Neural cell (in vitro differentiated cells): ENCODE results near the gene GTF2IRD1. TPM values are rescaled to one million over a fixed set of nuclear protein-coding genes. Genes with fewer than 3 reads are reported as not detected.

Experiments
- H2AFZ ChIP-seq: fragments of 200-600, 300-800 bp; sonication (generic), shearing (Covaris generic); 2 replicates; pipeline ENCODE4 v1.6.0; 2014; ENCODE audit warnings: low read depth, mild to moderate bottlenecking, antibody characterized with exemption, low read length, moderate library complexity
- H3F3A ChIP-seq: fragments of 200-600 bp; shearing (Covaris generic); 2 replicates; pipeline ENCODE4 v1.6.1; 2016; ENCODE audit warnings: mild to moderate bottlenecking, moderate library complexity, mixed read lengths, antibody characterized with exemption, low read length; ENCODE audit not compliant: insufficient read depth, poor library complexity, severe bottlenecking
- H3K27ac ChIP-seq: fragments of 200-600, 300-800 bp; sonication (generic), shearing (Covaris generic); 2 replicates; pipeline ENCODE4 v1.5.1; 2014; ENCODE audit warnings: mild to moderate bottlenecking, low read length, moderate library complexity
- H3K27me3 ChIP-seq: fragments of 300-800, 200-600 bp; sonication (generic), shearing (Covaris generic); 2 replicates; pipeline ENCODE4 v1.6.0; 2014; ENCODE audit warnings: mild to moderate bottlenecking, low read depth, low read length, moderate library complexity; ENCODE audit not compliant: insufficient read depth
- H3K36me3 ChIP-seq: fragments of 300-800, 200-600 bp; sonication (generic), shearing (Covaris generic); 2 replicates; pipeline ENCODE4 v1.5.1; 2014; ENCODE audit warnings: mild to moderate bottlenecking, antibody characterized with exemption, low read length, moderate library complexity; ENCODE audit not compliant: insufficient read depth
- H3K4me2 ChIP-seq: fragments of 300-800, 200-600 bp; sonication (generic), shearing (Covaris generic); 2 replicates; pipeline ENCODE4 v1.6.0; 2014; ENCODE audit warnings: mild to moderate bottlenecking, low read length
- H3K4me3 ChIP-seq: fragments of 300-800, 200-600 bp; sonication (generic), shearing (Covaris generic); 2 replicates; pipeline ENCODE4 v1.5.1; 2014; ENCODE audit warnings: mild to moderate bottlenecking, low read length, moderate library complexity
- H3K79me2 ChIP-seq: fragments of 200-600 bp; shearing (Covaris generic); replicated peaks from 2 replicates; pipeline ENCODE4 v1.6.0; 2014; ENCODE audit warnings: mild to moderate bottlenecking, low read length, moderate library complexity; ENCODE audit not compliant: insufficient read depth
- H3K9ac ChIP-seq: fragments of 300-800, 200-600 bp; sonication (generic), shearing (Covaris generic); 2 replicates; pipeline ENCODE4 v1.6.1; 2016; ENCODE audit warnings: mild to moderate bottlenecking, low read length, mixed read lengths
- H3K9me2 ChIP-seq: fragments of 200-600 bp; shearing (Covaris generic); 2 replicates; pipeline ENCODE4 v1.6.1; 2016; ENCODE audit warnings: mild to moderate bottlenecking, low read length, mixed read lengths; ENCODE audit not compliant: insufficient read depth
- H3K9me3 ChIP-seq: fragments of 200-600, 300-800 bp; sonication (generic), shearing (Covaris generic); 2 replicates; pipeline ENCODE4 v1.6.1; 2016; ENCODE audit warnings: mild to moderate bottlenecking, mixed run types, low read length, moderate library complexity, mixed read lengths
- H4K20me1 ChIP-seq: fragments of 200-600 bp; shearing (Covaris generic); 2 replicates; pipeline ENCODE4 v1.6.1; 2016; ENCODE audit warnings: mild to moderate bottlenecking, mixed run types; ENCODE audit not compliant: insufficient read depth
- EP300 ChIP-seq: fragments of 450-650 bp; conservative IDR thresholded peaks from 2 replicates; pipeline ENCODE4 v1.6.1; 2014; ENCODE audit warnings: antibody characterized with exemption, mild to moderate bottlenecking, moderate library complexity; ENCODE audit not compliant: poor library complexity, severe bottlenecking
- EZH2 ChIP-seq: fragments of 200-600, 300-800 bp; shearing (Covaris generic), sonication (generic); IDR thresholded peaks from 2 replicates; pipeline ENCODE4 v1.6.1; 2014; ENCODE audit warnings: antibody characterized with exemption, low read length, borderline replicate concordance, mild to moderate bottlenecking; ENCODE audit not compliant: insufficient read depth, poor library complexity, severe bottlenecking
- MXI1 ChIP-seq: fragments of 450-650 bp; conservative IDR thresholded peaks from 2 replicates; pipeline ENCODE4 v1.6.1; 2014; ENCODE audit warnings: antibody characterized with exemption, mild to moderate bottlenecking; ENCODE audit not compliant: poor library complexity, severe bottlenecking
- POLR2AphosphoS5 ChIP-seq: IDR thresholded peaks from 2 replicates; pipeline ENCODE4 v1.6.1; 2012
- RAD21 ChIP-seq: fragments of 450-650 bp; conservative IDR thresholded peaks from 2 replicates; pipeline ENCODE4 v1.6.1; 2014; ENCODE audit warnings: antibody characterized with exemption, mild to moderate bottlenecking, moderate library complexity
- SMC3 ChIP-seq: fragments of 450-650 bp; conservative IDR thresholded peaks from 2 replicates; pipeline ENCODE4 v1.6.1; 2014; ENCODE audit warnings: antibody characterized with exemption, mild to moderate bottlenecking, moderate library complexity; ENCODE audit not compliant: poor library complexity
- TAF1 ChIP-seq: IDR thresholded peaks from 2 replicates; pipeline ENCODE4 v1.6.1; 2012; ENCODE audit warnings: low read depth
- polyA plus RNA-seq: library from polyadenylated mRNA; depleted of rRNA; stranded (reverse); fragments of >200 nt; gene quantifications from 2 replicates; pipeline ENCODE4 v1.2.3, GENCODE V29; 2014
- TF ChIP-seq, protein P1 (sequence below): IDR thresholded peaks from 2 replicates; pipeline ENCODE4 v1.6.1; 2012; ENCODE audit warnings: borderline replicate concordance
- TF ChIP-seq, protein P2 (sequence below): fragments of 450-650 bp; IDR thresholded peaks from 2 replicates; pipeline ENCODE4 v1.5.1; 2014; ENCODE audit warnings: antibody characterized with exemption, mild to moderate bottlenecking, moderate library complexity; ENCODE audit not compliant: poor library complexity, severe bottlenecking

GTF2IRD1 gene
- polyA plus RNA-seq, 1 donor from 2014 or later, result 31.9 TPM

DNA sequence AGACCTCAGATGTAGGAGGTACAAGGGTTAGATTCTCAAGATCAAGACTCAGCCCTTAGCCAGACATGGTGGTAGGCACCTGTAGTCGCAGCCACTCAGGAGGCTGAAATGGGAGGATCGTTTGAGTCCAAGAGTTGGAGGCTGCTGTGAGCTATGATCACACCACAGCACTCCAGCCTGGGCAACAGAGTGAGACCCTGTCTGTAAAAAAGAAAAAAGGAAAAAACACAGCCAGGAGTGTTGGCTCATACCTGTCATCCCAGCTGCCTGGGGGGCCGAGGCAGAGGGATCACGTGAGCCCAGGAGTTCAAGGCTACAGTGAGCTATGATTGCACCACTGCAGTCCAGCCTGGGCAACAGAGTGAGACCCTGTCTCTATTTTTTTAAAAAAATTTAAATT lies 69.3 kb downstream of the GTF2IRD1 start:
- no peaks in the 10 kb centered on the region for H4K20me1 ChIP-seq
- H3K9me2 ChIP-seq, result no peaks in the 10 kb centered on the region
- no peak overlapping the region for H3K27ac ChIP-seq
- no peaks in the 10 kb centered on the region for H3K9me3 ChIP-seq
- H3K9ac ChIP-seq, result no peak overlapping the region
- TF ChIP-seq EP300 (no peak), POLR2AphosphoS5 (no peak), RAD21 (no peak), TAF1 (no peak), EZH2 (no peak), SMC3 (no peak), MXI1 (no peak)
- TF ChIP-seq, protein P1, sequence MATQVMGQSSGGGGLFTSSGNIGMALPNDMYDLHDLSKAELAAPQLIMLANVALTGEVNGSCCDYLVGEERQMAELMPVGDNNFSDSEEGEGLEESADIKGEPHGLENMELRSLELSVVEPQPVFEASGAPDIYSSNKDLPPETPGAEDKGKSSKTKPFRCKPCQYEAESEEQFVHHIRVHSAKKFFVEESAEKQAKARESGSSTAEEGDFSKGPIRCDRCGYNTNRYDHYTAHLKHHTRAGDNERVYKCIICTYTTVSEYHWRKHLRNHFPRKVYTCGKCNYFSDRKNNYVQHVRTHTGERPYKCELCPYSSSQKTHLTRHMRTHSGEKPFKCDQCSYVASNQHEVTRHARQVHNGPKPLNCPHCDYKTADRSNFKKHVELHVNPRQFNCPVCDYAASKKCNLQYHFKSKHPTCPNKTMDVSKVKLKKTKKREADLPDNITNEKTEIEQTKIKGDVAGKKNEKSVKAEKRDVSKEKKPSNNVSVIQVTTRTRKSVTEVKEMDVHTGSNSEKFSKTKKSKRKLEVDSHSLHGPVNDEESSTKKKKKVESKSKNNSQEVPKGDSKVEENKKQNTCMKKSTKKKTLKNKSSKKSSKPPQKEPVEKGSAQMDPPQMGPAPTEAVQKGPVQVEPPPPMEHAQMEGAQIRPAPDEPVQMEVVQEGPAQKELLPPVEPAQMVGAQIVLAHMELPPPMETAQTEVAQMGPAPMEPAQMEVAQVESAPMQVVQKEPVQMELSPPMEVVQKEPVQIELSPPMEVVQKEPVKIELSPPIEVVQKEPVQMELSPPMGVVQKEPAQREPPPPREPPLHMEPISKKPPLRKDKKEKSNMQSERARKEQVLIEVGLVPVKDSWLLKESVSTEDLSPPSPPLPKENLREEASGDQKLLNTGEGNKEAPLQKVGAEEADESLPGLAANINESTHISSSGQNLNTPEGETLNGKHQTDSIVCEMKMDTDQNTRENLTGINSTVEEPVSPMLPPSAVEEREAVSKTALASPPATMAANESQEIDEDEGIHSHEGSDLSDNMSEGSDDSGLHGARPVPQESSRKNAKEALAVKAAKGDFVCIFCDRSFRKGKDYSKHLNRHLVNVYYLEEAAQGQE, result no peak
- TF ChIP-seq, protein P2, sequence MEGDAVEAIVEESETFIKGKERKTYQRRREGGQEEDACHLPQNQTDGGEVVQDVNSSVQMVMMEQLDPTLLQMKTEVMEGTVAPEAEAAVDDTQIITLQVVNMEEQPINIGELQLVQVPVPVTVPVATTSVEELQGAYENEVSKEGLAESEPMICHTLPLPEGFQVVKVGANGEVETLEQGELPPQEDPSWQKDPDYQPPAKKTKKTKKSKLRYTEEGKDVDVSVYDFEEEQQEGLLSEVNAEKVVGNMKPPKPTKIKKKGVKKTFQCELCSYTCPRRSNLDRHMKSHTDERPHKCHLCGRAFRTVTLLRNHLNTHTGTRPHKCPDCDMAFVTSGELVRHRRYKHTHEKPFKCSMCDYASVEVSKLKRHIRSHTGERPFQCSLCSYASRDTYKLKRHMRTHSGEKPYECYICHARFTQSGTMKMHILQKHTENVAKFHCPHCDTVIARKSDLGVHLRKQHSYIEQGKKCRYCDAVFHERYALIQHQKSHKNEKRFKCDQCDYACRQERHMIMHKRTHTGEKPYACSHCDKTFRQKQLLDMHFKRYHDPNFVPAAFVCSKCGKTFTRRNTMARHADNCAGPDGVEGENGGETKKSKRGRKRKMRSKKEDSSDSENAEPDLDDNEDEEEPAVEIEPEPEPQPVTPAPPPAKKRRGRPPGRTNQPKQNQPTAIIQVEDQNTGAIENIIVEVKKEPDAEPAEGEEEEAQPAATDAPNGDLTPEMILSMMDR, result no peak
- H3K36me3 ChIP-seq, result no peaks in the 10 kb centered on the region
- no peak overlapping the region for H3K4me3 ChIP-seq
- H3K4me2 ChIP-seq, result no peak overlapping the region
- H3K79me2 ChIP-seq, result no peaks in the 10 kb centered on the region
- no peak overlapping the region for H2AFZ ChIP-seq
- no peaks in the 10 kb centered on the region for H3K27me3 ChIP-seq
- no peaks in the 10 kb centered on the region for H3F3A ChIP-seq

DNA sequence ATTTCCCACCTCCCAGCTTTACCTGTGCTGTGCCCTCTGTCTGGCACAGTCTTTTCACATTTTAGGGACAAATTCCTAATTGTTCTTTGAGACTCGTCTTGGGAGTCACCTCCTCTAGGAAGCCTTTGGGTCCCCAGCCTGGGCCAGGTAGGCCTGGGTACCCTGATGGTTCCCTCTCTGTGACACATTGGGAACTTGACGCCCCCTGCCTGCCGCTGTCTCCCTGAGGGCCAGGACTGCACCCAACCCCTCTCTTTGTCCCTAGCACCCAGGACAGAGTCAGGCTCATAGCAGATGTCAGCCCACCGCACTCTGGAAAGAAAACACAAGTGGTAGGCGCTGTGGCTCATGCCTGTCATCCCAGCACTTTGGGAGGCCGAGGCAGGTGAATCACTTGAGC lies 71.4 kb downstream of the GTF2IRD1 start:
- H3K36me3 ChIP-seq, result no peaks in the 10 kb centered on the region
- no peak overlapping the region for H3K9ac ChIP-seq
- H3F3A ChIP-seq, result no peaks in the 10 kb centered on the region
- TF ChIP-seq MXI1 (no peak), SMC3 (no peak), EP300 (no peak), POLR2AphosphoS5 (no peak), EZH2 (no peak), RAD21 (no peak), TAF1 (no peak)
- TF ChIP-seq, protein P2, result no peak
- TF ChIP-seq, protein P1, result no peak
- no peak overlapping the region for H3K27ac ChIP-seq
- no peaks in the 10 kb centered on the region for H3K9me2 ChIP-seq
- no peak overlapping the region for H2AFZ ChIP-seq
- no peaks in the 10 kb centered on the region for H3K27me3 ChIP-seq
- H3K9me3 ChIP-seq, result no peaks in the 10 kb centered on the region
- no peak overlapping the region for H3K4me3 ChIP-seq
- H4K20me1 ChIP-seq, result no peaks in the 10 kb centered on the region
- no peak overlapping the region for H3K4me2 ChIP-seq
- no peaks in the 10 kb centered on the region for H3K79me2 ChIP-seq
